DND-41 (cell line): ENCODE results near the gene WDR86.

Source experiments
- CTCF ChIP-seq: IDR thresholded peaks from 2 replicates; pipeline ENCODE4 v1.5.1; 2012; ENCODE audit warnings: borderline replicate concordance, low read length, moderate library complexity, mild to moderate bottlenecking; ENCODE audit not compliant: poor library complexity, severe bottlenecking; ENCODE audit errors: extremely low read depth
- EZH2 ChIP-seq: IDR thresholded peaks from 3 replicates; pipeline ENCODE4 v1.6.1; 2012; ENCODE audit warnings: borderline replicate concordance, low read depth, mild to moderate bottlenecking, moderate library complexity, low read length, inconsistent platforms; ENCODE audit not compliant: severe bottlenecking

- TF ChIP-seq CTCF = no peak
- TF ChIP-seq EZH2 = no peak
These were observed 63.4 kb downstream of the WDR86 start for GRCh38 chr7:151346470-151346769.
